Endothelial cell of umbilical vein (primary cell): ENCODE measurements around the gene SPEF2.

Experiments used
- CTCF ChIP-seq, 2 donors: IDR thresholded peaks; 1 replicate in 1 of 2; 2 replicates in 1 of 2; pipeline ENCODE4 v1.5.1; 2011; ENCODE audit warnings: low read length in 2 of 2, mild to moderate bottlenecking in 2 of 2, moderate library complexity in 2 of 2, control low read depth in 1 of 2, inconsistent platforms in 1 of 2, low read depth in 1 of 2; ENCODE audit not compliant: insufficient read depth in 1 of 2; ENCODE audit errors: extremely low read depth in 1 of 2
- EZH2 ChIP-seq: IDR thresholded peaks from 2 replicates; pipeline ENCODE4 v1.6.1; 2012; ENCODE audit warnings: borderline replicate concordance, low read depth, mild to moderate bottlenecking, moderate library complexity, low read length, inconsistent platforms; ENCODE audit not compliant: severe bottlenecking
- POLR2A ChIP-seq: IDR thresholded peaks from 2 replicates; pipeline ENCODE4 v1.6.1; 2012; ENCODE audit warnings: low read depth, mild to moderate bottlenecking, control low read depth, low read length

- no peak for TF ChIP-seq POLR2A
- no peak for TF ChIP-seq CTCF (IDR thresholded peaks at IDR 0.05; ENCODE audit: extremely low read depth in 1 of 2, insufficient read depth in 1 of 2, low read depth in 1 of 2, low read length in 2 of 2)
- no peak for TF ChIP-seq EZH2
Observed at GRCh38 chr5:35762368-35762767, 144.7 kb downstream of the SPEF2 start.
